H9 (cell line): ENCODE measurements around the gene HIPK2. TPM values are rescaled to one million over a fixed set of nuclear protein-coding genes. Genes with fewer than 3 reads are reported as not detected.

Experiments used
- DNase-seq: peaks from one replicate; pipeline ENCODE4 v3.0.0-alpha.2; 2017
- H2AFZ ChIP-seq: one replicate; pipeline ENCODE4 v1.6.1; 2013; ENCODE audit warnings: mild to moderate bottlenecking, low read length, control low read depth, moderate library complexity
- H2AK5ac ChIP-seq: 2 replicates; pipeline ENCODE4 v1.6.1; 2013; ENCODE audit warnings: low read length, control low read depth, mixed read lengths; ENCODE audit not compliant: insufficient read length
- H2BK120ac ChIP-seq: one replicate; pipeline ENCODE4 v1.6.1; 2013; ENCODE audit warnings: low read depth, mild to moderate bottlenecking, low read length, control low read depth, inconsistent platforms; ENCODE audit not compliant: poor library complexity, severe bottlenecking
- H2BK12ac ChIP-seq: 2 replicates; pipeline ENCODE4 v1.6.1; 2013; ENCODE audit warnings: low read length, control low read depth, mixed read lengths, low read depth; ENCODE audit not compliant: insufficient read length
- H2BK15ac ChIP-seq: 2 replicates; pipeline ENCODE4 v1.6.1; 2013; ENCODE audit warnings: low read depth, low read length, control low read depth
- H2BK20ac ChIP-seq: one replicate; pipeline ENCODE4 v1.6.1; 2013; ENCODE audit warnings: low read depth, mild to moderate bottlenecking, low read length, control low read depth, inconsistent platforms; ENCODE audit not compliant: poor library complexity, severe bottlenecking
- H2BK5ac ChIP-seq: 2 replicates; pipeline ENCODE4 v1.6.1; 2013; ENCODE audit warnings: low read length, control low read depth, mixed read lengths; ENCODE audit not compliant: insufficient read length
- H3K14ac ChIP-seq: 2 replicates; pipeline ENCODE4 v1.6.1; 2013; ENCODE audit warnings: low read length, control low read depth; ENCODE audit not compliant: insufficient read depth
- H3K18ac ChIP-seq: 2 replicates; pipeline ENCODE4 v1.6.1; 2013; ENCODE audit warnings: low read depth, mild to moderate bottlenecking, mixed read lengths, low read length, control low read depth; ENCODE audit not compliant: insufficient read length
- H3K23ac ChIP-seq: 2 replicates; pipeline ENCODE4 v1.6.1; 2013; ENCODE audit warnings: low read length, control low read depth, mixed read lengths, low read depth; ENCODE audit not compliant: insufficient read length
- H3K23me2 ChIP-seq: 2 replicates; pipeline ENCODE4 v1.6.1; 2013; ENCODE audit warnings: low read depth, mild to moderate bottlenecking, mixed read lengths, low read length, control low read depth; ENCODE audit not compliant: insufficient read length, poor library complexity, severe bottlenecking
- H3K27ac ChIP-seq: 2 replicates; pipeline ENCODE4 v1.5.1; 2013; ENCODE audit warnings: low read length, control low read depth, mixed read lengths, low read depth; ENCODE audit not compliant: insufficient read length
- H3K27me3 ChIP-seq: 2 replicates; pipeline ENCODE4 v1.6.1; 2013; ENCODE audit warnings: low read length, control low read depth, inconsistent platforms; ENCODE audit not compliant: insufficient read depth
- H3K4ac ChIP-seq: 2 replicates; pipeline ENCODE4 v1.6.1; 2013; ENCODE audit warnings: low read depth, mild to moderate bottlenecking, control low read depth, inconsistent platforms, low read length, moderate library complexity
- H3K4me1 ChIP-seq: 2 replicates; pipeline ENCODE4 v1.6.1; 2013; ENCODE audit warnings: low read length, control low read depth, inconsistent platforms; ENCODE audit not compliant: insufficient read depth
- H3K4me2 ChIP-seq: 2 replicates; pipeline ENCODE4 v1.6.1; 2013; ENCODE audit warnings: low read length, control low read depth, mixed read lengths; ENCODE audit not compliant: insufficient read length, insufficient read depth
- H3K56ac ChIP-seq: 2 replicates; pipeline ENCODE4 v1.6.1; 2013; ENCODE audit warnings: low read depth, mild to moderate bottlenecking, mixed read lengths, low read length, control low read depth; ENCODE audit not compliant: insufficient read length
- H3K79me1 ChIP-seq: 2 replicates; pipeline ENCODE4 v1.6.1; 2013; ENCODE audit warnings: low read depth, mild to moderate bottlenecking, moderate library complexity, low read length, control low read depth, inconsistent platforms; ENCODE audit not compliant: insufficient read depth, poor library complexity, severe bottlenecking
- H3K79me2 ChIP-seq: 2 replicates; pipeline ENCODE4 v1.6.1; 2013; ENCODE audit warnings: low read length, control low read depth, inconsistent platforms; ENCODE audit not compliant: insufficient read depth
- H3K9ac ChIP-seq: 2 replicates; pipeline ENCODE4 v1.6.1; 2013; ENCODE audit warnings: low read length, control low read depth, mixed read lengths; ENCODE audit not compliant: insufficient read length; ENCODE audit errors: extremely low read depth
- H3K9me3 ChIP-seq: one replicate; pipeline ENCODE4 v1.6.1; 2013; ENCODE audit warnings: low read depth, low read length, inconsistent platforms; ENCODE audit not compliant: control insufficient read depth
- H3T11ph ChIP-seq: one replicate; pipeline ENCODE4 v1.6.1; 2013; ENCODE audit warnings: mild to moderate bottlenecking, low read length, control low read depth, inconsistent platforms
- H4K20me1 ChIP-seq: one replicate; pipeline ENCODE4 v1.6.1; 2013; ENCODE audit not compliant: control insufficient read depth, insufficient read length, insufficient read depth
- H4K5ac ChIP-seq: 2 replicates; pipeline ENCODE4 v1.6.1; 2013; ENCODE audit warnings: low read depth, mild to moderate bottlenecking, mixed read lengths, low read length, control low read depth; ENCODE audit not compliant: insufficient read length
- H4K8ac ChIP-seq: replicated peaks from 2 replicates; pipeline ENCODE4 v1.6.1; 2013; ENCODE audit warnings: low read length, control low read depth, mixed read lengths, low read depth; ENCODE audit not compliant: insufficient read length
- H4K91ac ChIP-seq: 2 replicates; pipeline ENCODE4 v1.6.1; 2013; ENCODE audit warnings: low read depth, mild to moderate bottlenecking, moderate library complexity, mixed read lengths, low read length, control low read depth; ENCODE audit not compliant: insufficient read length
- H3K27ac Mint-ChIP-seq, 3 experiments: 2 replicates in 2 of 3; 3 replicates in 1 of 3; pipeline ENCODE4 v1.8.0; 2020 to 2021; ENCODE audit warnings: mixed read lengths in 3 of 3, mild to moderate bottlenecking in 1 of 3, moderate library complexity in 1 of 3
- H3K27me3 Mint-ChIP-seq: 2 replicates; pipeline ENCODE4 v1.8.0; 2021; ENCODE audit warnings: low read depth, mild to moderate bottlenecking, moderate library complexity, mixed read lengths
- H3K36me3 Mint-ChIP-seq, 3 experiments: 2 replicates in 2 of 3; 3 replicates in 1 of 3; pipeline ENCODE4 v1.8.0; 2020 to 2021; ENCODE audit warnings: low read depth in 3 of 3, mixed read lengths in 3 of 3; ENCODE audit not compliant: insufficient read depth in 1 of 3
- H3K4me1 Mint-ChIP-seq, 2 experiments: 2 replicates each; pipeline ENCODE4 v1.8.0; 2020; ENCODE audit warnings: mixed read lengths in 2 of 2
- H3K4me3 Mint-ChIP-seq, 2 experiments: 2 replicates in 1 of 2; 3 replicates in 1 of 2; pipeline ENCODE4 v1.8.0; 2020 to 2021; ENCODE audit warnings: mild to moderate bottlenecking in 2 of 2, mixed read lengths in 2 of 2, moderate library complexity in 1 of 2
- H3K9me3 Mint-ChIP-seq, 2 experiments: 2 replicates in 1 of 2; 3 replicates in 1 of 2; pipeline ENCODE4 v1.8.0; 2020; ENCODE audit warnings: mild to moderate bottlenecking in 2 of 2, mixed read lengths in 2 of 2, moderate library complexity in 1 of 2
- WGBS: extraction: QIAGEN DNeasy Blood & Tissue Kit; methylation state at CpG from one replicate; pipeline ENCODE4 v1.1.7; 2013; ENCODE audit warnings: missing lambda C conversion rate, low lambda C conversion rate, mixed read lengths; ENCODE audit not compliant: insufficient read length; ENCODE audit errors: extremely low coverage; 5-methylcytosine and 5-hydroxymethylcytosine counted together
- total RNA-seq: library from RNA; stranded (reverse); gene quantifications from 2 replicates; pipeline ENCODE4 v1.2.1, GENCODE V29; 2021
- TF ChIP-seq, protein P1 (sequence below): fragments of 200-600 bp; sonication (generic); conservative IDR thresholded peaks from 3 replicates; pipeline ENCODE4 v1.8.0; 2021; ENCODE audit warnings: antibody characterized with exemption, mild to moderate bottlenecking

The HIPK2 gene
- total RNA-seq, 1 experiment from 2014 or later: 21.9 TPM

DNA sequence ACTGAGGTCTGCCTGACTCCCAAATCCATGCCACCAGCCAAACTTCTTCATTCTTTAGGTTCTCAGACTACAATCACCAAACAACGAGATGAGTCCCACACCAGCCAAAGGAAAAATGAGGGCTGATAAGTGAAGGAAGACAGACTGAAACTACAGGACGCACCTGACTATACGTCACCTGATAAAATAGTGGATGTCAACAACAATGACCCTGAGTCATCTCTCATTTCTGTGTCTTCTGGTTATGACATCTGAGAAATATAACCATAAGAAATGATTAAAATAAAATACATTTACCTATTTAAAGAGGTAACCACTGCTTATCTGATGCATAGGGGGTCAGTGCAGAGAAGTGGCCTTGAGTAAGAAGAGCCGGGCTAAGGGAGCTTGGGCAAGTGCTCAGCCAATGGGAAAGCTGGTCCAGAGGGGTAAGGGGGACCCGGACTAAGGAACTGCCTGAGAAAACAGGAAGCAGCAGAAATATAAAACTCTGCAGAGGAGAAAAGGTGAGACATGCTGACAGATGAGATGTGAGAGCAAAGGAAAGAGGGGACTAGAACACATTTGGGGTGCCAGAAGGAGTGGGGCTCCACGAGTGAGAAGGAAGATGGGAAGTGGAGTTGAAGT is 51.8 kb downstream of the HIPK2 start:
- H3K4me3 Mint-ChIP-seq: no peak overlapping the region
- H3T11ph ChIP-seq: no peak overlapping the region
- H3K79me1 ChIP-seq: no peaks in the 10 kb centered on the region
- DNase-seq: no peak
- no peak overlapping the region for H2AK5ac ChIP-seq
- no peak overlapping the region for H3K56ac ChIP-seq
- no peak overlapping the region for H2BK5ac ChIP-seq
- H3K27me3 ChIP-seq: no peaks in the 10 kb centered on the region
- H2BK120ac ChIP-seq: no peak overlapping the region
- no peaks in the 10 kb centered on the region; a peak in 1 of 5 replicates for H3K9me3 Mint-ChIP-seq
- H3K27me3 Mint-ChIP-seq: no peaks in the 10 kb centered on the region
- H3K79me2 ChIP-seq: no peaks in the 10 kb centered on the region
- no peak overlapping the region for H2AFZ ChIP-seq
- H3K27ac Mint-ChIP-seq: no peak overlapping the region
- H3K36me3 Mint-ChIP-seq: peaks cover 0 to 11% (median 5%) of the 10 kb centered on the region in 3 experiments; a peak in 5 of 7 replicates
- no peak overlapping the region for H3K4ac ChIP-seq
- H3K23me2 ChIP-seq: no peaks in the 10 kb centered on the region
- WGBS: no CpG with 5 or more reads among the region's 6 CpGs
- peaks cover 23 to 25% of the 10 kb centered on the region in 2 experiments for H3K4me1 Mint-ChIP-seq
- no peak overlapping the region for H2BK12ac ChIP-seq
- no peak overlapping the region for H2BK15ac ChIP-seq
- no peaks in the 10 kb centered on the region for H3K9me3 ChIP-seq
- H4K8ac ChIP-seq: no peak overlapping the region
- no peak overlapping the region for H3K23ac ChIP-seq
- H3K9ac ChIP-seq: no peak overlapping the region
- H3K4me1 ChIP-seq: no peaks in the 10 kb centered on the region; the same call in 1 of the 2 replicates
- TF ChIP-seq, protein P1, sequence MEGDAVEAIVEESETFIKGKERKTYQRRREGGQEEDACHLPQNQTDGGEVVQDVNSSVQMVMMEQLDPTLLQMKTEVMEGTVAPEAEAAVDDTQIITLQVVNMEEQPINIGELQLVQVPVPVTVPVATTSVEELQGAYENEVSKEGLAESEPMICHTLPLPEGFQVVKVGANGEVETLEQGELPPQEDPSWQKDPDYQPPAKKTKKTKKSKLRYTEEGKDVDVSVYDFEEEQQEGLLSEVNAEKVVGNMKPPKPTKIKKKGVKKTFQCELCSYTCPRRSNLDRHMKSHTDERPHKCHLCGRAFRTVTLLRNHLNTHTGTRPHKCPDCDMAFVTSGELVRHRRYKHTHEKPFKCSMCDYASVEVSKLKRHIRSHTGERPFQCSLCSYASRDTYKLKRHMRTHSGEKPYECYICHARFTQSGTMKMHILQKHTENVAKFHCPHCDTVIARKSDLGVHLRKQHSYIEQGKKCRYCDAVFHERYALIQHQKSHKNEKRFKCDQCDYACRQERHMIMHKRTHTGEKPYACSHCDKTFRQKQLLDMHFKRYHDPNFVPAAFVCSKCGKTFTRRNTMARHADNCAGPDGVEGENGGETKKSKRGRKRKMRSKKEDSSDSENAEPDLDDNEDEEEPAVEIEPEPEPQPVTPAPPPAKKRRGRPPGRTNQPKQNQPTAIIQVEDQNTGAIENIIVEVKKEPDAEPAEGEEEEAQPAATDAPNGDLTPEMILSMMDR: no peak
- H3K27ac ChIP-seq: no peak overlapping the region
- H3K14ac ChIP-seq: no peak overlapping the region
- H3K18ac ChIP-seq: no peak overlapping the region
- no peak overlapping the region for H4K5ac ChIP-seq
- no peak overlapping the region for H4K91ac ChIP-seq
- no peak overlapping the region for H2BK20ac ChIP-seq
- H3K4me2 ChIP-seq: no peak overlapping the region
- no peaks in the 10 kb centered on the region for H4K20me1 ChIP-seq
